Spinal cord (tissue), 10 donors: ENCODE measurements around the gene CEACAM8. TPM values are rescaled to one million over a fixed set of nuclear protein-coding genes. Genes with fewer than 3 reads are reported as not detected.
A peak's percentile ranks its signal among the peaks of the same experiment; 100 is the strongest.

Experiments used
- DNase-seq, 6 donors: peaks; one replicate each; pipeline versions ENCODE4 v3.0.0 to v3.0.0-alpha.2; 2013 to 2015; ENCODE audit warnings: low spot score in 6 of 6, low read depth in 4 of 6
- H3K27ac ChIP-seq: one replicate; pipeline ENCODE4 v1.5.1; 2013; ENCODE audit warnings: low read depth, low read length, control low read depth
- H3K27me3 ChIP-seq: one replicate; pipeline ENCODE4 v1.6.1; 2013; ENCODE audit warnings: low read length; ENCODE audit not compliant: control insufficient read depth, insufficient read depth
- H3K36me3 ChIP-seq: one replicate; pipeline ENCODE4 v1.6.1; 2013; ENCODE audit warnings: low read length; ENCODE audit not compliant: control insufficient read depth, insufficient read depth
- H3K4me1 ChIP-seq: one replicate; pipeline ENCODE4 v1.6.1; 2013; ENCODE audit warnings: low read length; ENCODE audit not compliant: control insufficient read depth, insufficient read depth
- H3K4me3 ChIP-seq: one replicate; pipeline ENCODE4 v1.5.1; 2013; ENCODE audit warnings: low read depth, low read length, control low read depth
- H3K9me3 ChIP-seq: one replicate; pipeline ENCODE4 v1.6.1; 2013; ENCODE audit warnings: low read length; ENCODE audit not compliant: control insufficient read depth, insufficient read depth
- WGBS: methylation state at CpG from one replicate; pipeline ENCODE4 v1.1.5; 2013; ENCODE audit warnings: missing lambda C conversion rate; ENCODE audit not compliant: insufficient coverage; 5-methylcytosine and 5-hydroxymethylcytosine counted together
- polyA plus RNA-seq, 2 donors: library from polyadenylated mRNA; unstranded; fragments of 120-200 nt; gene quantifications; one replicate each; pipeline ENCODE4 v1.2.1, GENCODE V29; 2013; ENCODE audit not compliant: insufficient read length in 2 of 2
- total RNA-seq, 2 donors: library from RNA; depleted of rRNA in 1 of 2; stranded (reverse); fragments of 120-200 nt in 1 of 2; fragments of >200 nt in 1 of 2; gene quantifications; one replicate each; pipeline versions ENCODE4 v1.2.3 to v1.2.4, GENCODE V29; 2013 to 2014
- donor health status: healthy.

The CEACAM8 gene
- total and polyA plus RNA-seq, 4 donors = 0.06 to 7.4 (median 0.11) TPM; not detected in 1

DNA sequence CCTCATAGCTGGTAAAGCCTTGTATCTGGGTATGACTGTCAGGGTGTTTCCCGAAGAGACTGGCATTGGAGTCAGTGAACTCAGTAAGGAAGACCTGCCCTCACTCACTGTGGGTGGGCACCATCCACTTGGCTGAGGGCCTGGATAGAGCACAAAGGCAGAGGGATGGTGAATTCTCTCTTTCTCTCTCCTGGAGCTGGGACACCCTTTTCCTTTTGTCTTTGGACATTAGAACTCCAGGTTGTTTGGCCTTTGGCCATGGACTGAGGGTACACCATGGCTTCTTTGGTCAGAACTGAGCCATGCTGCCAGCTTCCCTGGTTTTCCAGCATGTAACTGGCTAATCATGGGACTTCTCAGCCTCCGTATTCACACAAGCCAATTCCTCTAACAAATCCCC lies 61.8 kb downstream of the CEACAM8 start:
- Histone ChIP-seq H3K9me3 (no peaks in the 10 kb centered on the region), H3K27ac (no peak overlapping the region), H3K36me3 (no peaks in the 10 kb centered on the region), H3K27me3 (no peaks in the 10 kb centered on the region), H3K4me1 (no peaks in the 10 kb centered on the region), H3K4me3 (no peak overlapping the region)
- WGBS = 56% methylated on average over 1 of the region's 2 CpGs
- peak in 5 of 6 donors; percentile 19 to 70 (median 48) for DNase-seq

DNA sequence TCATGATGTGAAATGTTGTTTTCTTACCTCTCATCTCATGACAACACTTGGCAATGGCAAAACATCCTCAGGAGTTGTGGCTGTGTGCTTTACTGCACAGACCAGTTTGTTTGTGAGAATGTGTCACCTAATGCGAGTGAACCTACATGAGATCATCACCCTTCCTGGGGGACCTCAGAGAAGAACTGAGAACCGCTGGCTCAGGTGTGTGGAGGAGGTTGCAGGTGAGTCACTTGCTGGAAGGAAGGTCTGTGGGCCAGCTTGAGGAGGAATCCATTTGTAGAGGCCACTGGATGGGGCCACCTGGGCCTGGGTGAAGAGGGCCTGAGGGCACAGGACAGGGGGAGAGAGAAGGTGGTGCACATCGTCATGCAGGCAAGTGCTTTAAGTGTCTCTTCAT lies 63.4 kb downstream of the CEACAM8 start:
- Histone ChIP-seq H3K4me1 (no peaks in the 10 kb centered on the region), H3K27me3 (no peaks in the 10 kb centered on the region), H3K4me3 (no peak overlapping the region), H3K27ac (no peak overlapping the region), H3K36me3 (no peaks in the 10 kb centered on the region), H3K9me3 (no peaks in the 10 kb centered on the region)
- WGBS = 100% methylated on average over 1 of the region's 3 CpGs
- DNase-seq = no peak

Other genes starting within 250 kb of the CEACAM8 start
- 1 to 10 TPM in 1 of 2 donors, under 1 TPM in 1; 0.50 to 1.2 TPM for gene CNFN, start 204.6 kb downstream of the CEACAM8 start, total RNA-seq
- 1 to 10 TPM; 2.9 to 3.1 TPM for gene CNFN, start 204.6 kb downstream of the CEACAM8 start, polyA plus RNA-seq
- 10 to 100 TPM in 1 of 2 donors, 1 to 10 TPM in 1; 6.7 to 10.8 TPM for gene LIPE, start 167.5 kb downstream of the CEACAM8 start, total RNA-seq
- 10 to 100 TPM; 29.4 to 34.2 TPM for gene LIPE, start 167.5 kb downstream of the CEACAM8 start, polyA plus RNA-seq
- gene CXCL17, start 152.0 kb downstream of the CEACAM8 start, total RNA-seq = not detected
- gene CXCL17, start 152.0 kb downstream of the CEACAM8 start, polyA plus RNA-seq = under 1 TPM in 1 of 2 donors, not detected in 1; 0.18 TPM
- gene CEACAM1, start 66.4 kb downstream of the CEACAM8 start, total RNA-seq = 1 to 10 TPM in 1 of 2 donors, under 1 TPM in 1; 0.88 to 4.4 TPM
- gene CEACAM1, start 66.4 kb downstream of the CEACAM8 start, polyA plus RNA-seq = 1 to 10 TPM in 1 of 2 donors, under 1 TPM in 1; 0.60 to 1.5 TPM
- under 1 TPM in 1 of 2 donors, not detected in 1; 0.83 TPM for gene PSG3, start 145.6 kb upstream of the CEACAM8 start, total RNA-seq
- gene PSG3, start 145.6 kb upstream of the CEACAM8 start, polyA plus RNA-seq = under 1 TPM; 0.17 to 0.55 TPM
- gene PSG8, start 170.8 kb upstream of the CEACAM8 start, total RNA-seq = under 1 TPM in 1 of 2 donors, not detected in 1; 0.06 TPM
- under 1 TPM in 1 of 2 donors, not detected in 1; 0.13 TPM for gene PSG8, start 170.8 kb upstream of the CEACAM8 start, polyA plus RNA-seq